ENCODE measurements around the gene UBLCP1.
A peak's percentile ranks its signal among the peaks of the same experiment; 100 is the strongest.

The UBLCP1 gene

GRCh38 chr5:159311063-159311462, 48.0 kb downstream of the UBLCP1 start:
- H3K36me3 ChIP-seq, result no peaks in the 10 kb centered on the region
- no peak for DNase-seq
- TF ChIP-seq, protein P1, sequence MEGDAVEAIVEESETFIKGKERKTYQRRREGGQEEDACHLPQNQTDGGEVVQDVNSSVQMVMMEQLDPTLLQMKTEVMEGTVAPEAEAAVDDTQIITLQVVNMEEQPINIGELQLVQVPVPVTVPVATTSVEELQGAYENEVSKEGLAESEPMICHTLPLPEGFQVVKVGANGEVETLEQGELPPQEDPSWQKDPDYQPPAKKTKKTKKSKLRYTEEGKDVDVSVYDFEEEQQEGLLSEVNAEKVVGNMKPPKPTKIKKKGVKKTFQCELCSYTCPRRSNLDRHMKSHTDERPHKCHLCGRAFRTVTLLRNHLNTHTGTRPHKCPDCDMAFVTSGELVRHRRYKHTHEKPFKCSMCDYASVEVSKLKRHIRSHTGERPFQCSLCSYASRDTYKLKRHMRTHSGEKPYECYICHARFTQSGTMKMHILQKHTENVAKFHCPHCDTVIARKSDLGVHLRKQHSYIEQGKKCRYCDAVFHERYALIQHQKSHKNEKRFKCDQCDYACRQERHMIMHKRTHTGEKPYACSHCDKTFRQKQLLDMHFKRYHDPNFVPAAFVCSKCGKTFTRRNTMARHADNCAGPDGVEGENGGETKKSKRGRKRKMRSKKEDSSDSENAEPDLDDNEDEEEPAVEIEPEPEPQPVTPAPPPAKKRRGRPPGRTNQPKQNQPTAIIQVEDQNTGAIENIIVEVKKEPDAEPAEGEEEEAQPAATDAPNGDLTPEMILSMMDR (IDR thresholded peaks at IDR 0.05; ENCODE audit: low read depth, low read length), result no peak
- H3K4me3 ChIP-seq (ENCODE audit: low read depth, low read length), result no peak overlapping the region
- peaks cover 9% of the 10 kb centered on the region for H3K27me3 ChIP-seq (ENCODE audit: insufficient read depth, low read depth, severe bottlenecking)
- H3K9me3 ChIP-seq (ENCODE audit: severe bottlenecking), result no peaks in the 10 kb centered on the region
- H3K27ac ChIP-seq, result no peak overlapping the region

DNA sequence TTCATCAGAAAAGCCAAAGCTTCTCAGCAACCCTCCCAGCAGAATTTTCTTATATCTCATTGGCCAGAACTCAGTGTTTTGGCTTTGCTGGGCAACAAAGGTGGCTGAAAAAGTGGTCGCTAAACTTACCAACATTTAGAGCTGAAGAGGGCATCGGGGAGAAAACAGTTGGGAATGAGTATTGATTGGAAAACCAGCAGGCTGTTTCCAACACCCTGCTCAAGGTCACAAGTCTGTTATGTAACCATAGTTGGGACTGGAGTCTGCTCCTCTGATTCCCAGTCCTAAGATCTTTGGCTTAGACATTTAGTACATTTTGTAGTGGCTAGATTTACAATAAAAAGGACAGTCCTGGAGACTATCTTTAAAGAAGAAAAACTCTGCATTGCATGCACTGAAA, 50.1 kb downstream of the UBLCP1 start:
- no peaks in the 10 kb centered on the region for H3K9me3 ChIP-seq (ENCODE audit: severe bottlenecking)
- no peak overlapping the region for H3K4me3 ChIP-seq (ENCODE audit: low read depth, low read length)
- TF ChIP-seq, protein P1 (IDR thresholded peaks at IDR 0.05; ENCODE audit: low read depth, low read length), result no peak
- peaks cover 6% of the 10 kb centered on the region for H3K27me3 ChIP-seq (ENCODE audit: insufficient read depth, low read depth, severe bottlenecking)
- H3K36me3 ChIP-seq, result no peaks in the 10 kb centered on the region
- no peak for DNase-seq
- H3K27ac ChIP-seq, result no peak overlapping the region

GRCh38 chr5:159316519-159317383, 53.7 kb downstream of the UBLCP1 start:
- TF ChIP-seq, protein P1 (IDR thresholded peaks at IDR 0.05; ENCODE audit: low read depth, low read length), result peak; percentile 90
- H3K27me3 ChIP-seq (ENCODE audit: insufficient read depth, low read depth, severe bottlenecking), result no peaks in the 10 kb centered on the region
- H3K9me3 ChIP-seq (ENCODE audit: severe bottlenecking), result no peaks in the 10 kb centered on the region
- no peaks in the 10 kb centered on the region for H3K36me3 ChIP-seq
- H3K27ac ChIP-seq, result no peak overlapping the region
- no peak overlapping the region for H3K4me3 ChIP-seq (ENCODE audit: low read depth, low read length)
- peak; percentile 53 for DNase-seq

DNA sequence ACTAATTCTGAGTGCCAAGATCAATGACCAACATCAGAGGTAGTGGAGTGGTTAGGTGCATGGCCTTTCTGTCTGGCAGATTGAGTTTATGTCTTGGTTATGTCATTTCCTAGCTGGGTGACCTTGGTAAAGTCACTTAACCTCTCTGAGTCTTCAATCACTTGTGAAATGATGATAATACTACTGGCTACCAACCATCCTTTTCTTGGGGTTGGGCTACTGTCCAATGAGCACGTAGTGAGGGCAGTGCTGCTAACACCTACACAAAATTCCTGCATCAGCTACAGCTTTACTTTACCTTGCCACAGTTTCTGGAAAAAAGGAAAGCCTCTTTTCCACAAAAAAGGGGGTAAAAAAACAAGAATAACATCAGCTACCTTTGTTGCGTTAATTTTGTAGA, 54.8 kb downstream of the UBLCP1 start:
- H3K4me3 ChIP-seq (ENCODE audit: low read depth, low read length), result no peak overlapping the region
- H3K36me3 ChIP-seq, result no peaks in the 10 kb centered on the region
- no peaks in the 10 kb centered on the region for H3K27me3 ChIP-seq (ENCODE audit: insufficient read depth, low read depth, severe bottlenecking)
- H3K9me3 ChIP-seq (ENCODE audit: severe bottlenecking), result no peaks in the 10 kb centered on the region
- no peak for DNase-seq
- no peak overlapping the region for H3K27ac ChIP-seq
- TF ChIP-seq, protein P1 (IDR thresholded peaks at IDR 0.05; ENCODE audit: low read depth, low read length), result no peak

GRCh38 chr5:159318448-159318847, 55.4 kb downstream of the UBLCP1 start:
- Histone ChIP-seq H3K4me3 (ENCODE audit: low read depth, low read length) (no peak overlapping the region), H3K36me3 (no peaks in the 10 kb centered on the region), H3K9me3 (ENCODE audit: severe bottlenecking) (no peaks in the 10 kb centered on the region), H3K27me3 (ENCODE audit: insufficient read depth, low read depth, severe bottlenecking) (no peaks in the 10 kb centered on the region), H3K27ac (no peak overlapping the region)
- no peak for DNase-seq
- TF ChIP-seq, protein P1 (IDR thresholded peaks at IDR 0.05; ENCODE audit: low read depth, low read length), result no peak

Measured in WERI-Rb-1 (cell line).